ENCODE results near the gene EXOC3L4.
"Not testable (repeated sequence)": the region's sequence is repeated elsewhere in the genome, so short reads cannot be mapped to it uniquely, and the experiment has no call there.

Gene EXOC3L4

DNA sequence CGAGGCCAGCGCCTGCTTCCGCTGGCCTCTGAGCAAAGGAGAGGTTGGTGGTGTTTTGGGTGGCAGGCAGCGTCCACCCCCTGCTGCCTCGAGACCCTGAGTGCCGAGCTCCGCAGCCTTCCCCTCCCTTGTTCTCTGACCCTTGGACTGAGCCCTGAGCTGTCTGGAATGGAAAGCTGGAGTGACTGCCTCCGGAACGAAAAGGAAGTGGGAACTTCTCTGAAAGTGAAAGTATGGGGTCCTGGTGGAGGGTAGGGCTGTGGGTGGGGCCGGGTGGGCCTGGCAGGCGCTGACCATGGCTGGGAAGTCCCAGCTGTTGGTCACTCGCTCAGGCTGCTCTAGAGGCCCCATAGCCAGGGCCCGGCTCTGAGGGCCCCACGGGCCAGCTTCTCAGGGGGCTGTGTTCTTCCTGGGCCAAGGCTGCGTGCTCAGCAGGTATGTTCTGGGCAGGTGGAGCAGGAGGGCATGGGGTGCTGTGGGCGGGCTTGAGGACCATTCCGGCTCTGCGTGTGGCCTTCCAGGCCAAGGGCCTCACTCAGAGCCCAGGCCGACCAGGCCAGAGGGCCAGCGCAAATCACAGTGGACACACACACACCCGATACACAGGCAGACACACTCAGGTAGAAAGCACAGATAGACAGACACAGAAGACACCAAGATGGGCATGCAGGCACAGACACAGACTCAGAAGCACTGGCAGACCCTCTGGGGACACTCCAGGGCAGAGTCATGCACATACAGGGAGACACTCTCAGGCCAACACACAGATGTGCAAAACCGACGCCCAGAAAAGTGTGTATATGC lies at the start of gene EXOC3L4:
TSS of gene EXOC3L4 (plus strand) at position 320 of the 804 bp plus-strand sequence. CDS start 5,495 bp downstream, outside the sequence.
- DNase-seq (ENCODE audit: low spot score), result no peak

GRCh38 chr14:103045371-103045869 lies 49.1 kb upstream of the EXOC3L4 start:
- DNase-seq (ENCODE audit: low spot score), result no peak

- not testable (repeated sequence) for DNase-seq (ENCODE audit: low spot score)
These were observed 47.1 kb upstream of the EXOC3L4 start for GRCh38 chr14:103047453-103047852.

- no peak for DNase-seq (ENCODE audit: low spot score)
These were observed 43.6 kb upstream of the EXOC3L4 start for GRCh38 chr14:103050935-103051334.

- DNase-seq (ENCODE audit: low spot score), result no peak
These were observed 42.1 kb upstream of the EXOC3L4 start for GRCh38 chr14:103052407-103052806.

- no peak for DNase-seq (ENCODE audit: low spot score)
These were observed 38.8 kb upstream of the EXOC3L4 start for GRCh38 chr14:103055695-103056094.

GRCh38 chr14:103056322-103057027 lies 38.0 kb upstream of the EXOC3L4 start:
- DNase-seq (ENCODE audit: low spot score), result no peak

- no peak for DNase-seq (ENCODE audit: low spot score)
These were observed 37.5 kb upstream of the EXOC3L4 start for GRCh38 chr14:103057028-103057371.

DNA sequence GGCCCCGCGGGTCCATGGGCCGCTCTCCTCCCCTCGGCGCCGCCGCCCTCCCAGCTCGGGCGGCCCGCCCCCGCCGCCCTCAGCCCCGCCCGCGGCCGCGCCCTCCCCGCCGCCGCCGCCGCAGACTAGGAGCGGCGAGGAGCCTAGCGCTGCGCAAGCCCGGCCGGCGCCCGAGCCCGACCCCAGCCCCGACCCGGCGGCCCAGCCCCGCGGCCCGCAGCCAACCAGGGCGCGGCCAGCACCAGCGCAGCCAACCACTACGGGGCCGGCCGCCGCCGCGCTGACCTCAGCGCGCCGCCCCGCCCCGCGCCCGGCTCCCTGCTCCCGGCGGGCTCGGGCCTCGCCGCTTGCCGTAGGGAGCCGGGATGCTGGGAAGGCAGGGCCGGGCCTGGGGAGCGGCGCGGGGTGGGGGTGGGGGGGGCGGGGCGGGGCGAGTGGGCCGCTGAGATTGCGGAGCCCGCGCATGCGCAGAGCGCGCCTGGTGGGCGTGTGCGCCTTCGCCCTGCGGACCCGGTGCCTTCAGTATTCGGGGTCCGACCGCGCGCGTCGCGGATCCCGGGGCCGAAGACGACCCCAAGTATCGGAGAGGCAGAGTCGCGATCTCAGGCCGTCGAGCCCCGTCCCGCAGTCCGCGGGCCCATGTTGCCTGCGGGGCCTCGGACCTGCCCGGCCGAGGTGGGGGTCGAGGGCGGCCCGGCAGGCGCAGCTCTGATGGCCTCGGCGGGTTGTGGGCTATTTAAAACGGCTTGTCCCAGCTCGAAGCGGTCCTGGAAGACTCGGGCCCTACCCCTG lies 37.0 kb upstream of the EXOC3L4 start, which contains the start of gene CDC42BPB:
TSS of gene CDC42BPB (minus strand) at position 178 of the 792 bp plus-strand sequence. CDS start 376 bp downstream, outside the sequence.
- peak; percentile 55 for DNase-seq (ENCODE audit: low spot score)

DNA sequence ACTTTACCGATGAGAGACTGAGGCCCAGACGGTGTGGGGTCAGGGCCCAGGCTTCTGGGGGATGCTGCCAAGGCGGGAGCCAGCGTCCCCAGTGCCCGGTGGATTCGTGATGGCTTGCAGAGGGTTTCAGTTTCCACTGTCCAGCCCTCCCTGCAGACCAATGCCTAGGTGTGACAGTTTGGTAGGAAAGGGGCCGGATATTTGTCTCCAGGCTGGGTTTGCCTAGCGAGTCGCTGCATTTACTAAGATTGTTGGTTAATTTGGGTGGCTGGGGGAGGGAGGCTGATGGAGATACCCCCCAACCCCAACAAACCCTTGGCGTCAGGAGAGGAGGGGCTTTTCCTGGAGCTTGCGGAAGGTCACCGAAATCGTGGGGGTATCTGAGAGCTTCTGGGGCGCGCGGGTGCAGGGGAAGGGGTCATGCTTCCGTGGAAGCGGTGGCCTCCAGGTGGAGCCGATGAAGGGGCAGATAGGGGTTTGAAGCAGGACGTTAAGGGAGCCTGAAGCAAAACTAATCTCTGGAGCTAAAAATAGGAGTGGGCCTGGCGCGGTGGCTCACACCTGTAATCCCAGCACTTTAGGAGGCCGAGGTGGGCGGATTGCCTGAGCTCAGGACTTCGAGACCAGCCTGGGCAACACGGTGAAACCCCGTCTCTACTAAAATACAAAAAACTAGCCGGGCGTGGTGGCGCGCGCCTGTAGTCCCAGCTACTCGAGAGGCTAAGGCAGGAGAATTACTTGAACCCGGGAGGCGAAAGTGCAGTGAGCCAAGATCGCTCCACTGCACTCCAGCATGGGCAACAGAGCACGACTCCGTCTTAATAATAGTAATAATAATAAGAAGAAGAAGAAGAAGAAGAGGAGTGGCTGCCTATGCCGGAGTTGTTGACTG lies 36.1 kb upstream of the EXOC3L4 start:
- no peak for DNase-seq (ENCODE audit: low spot score)

DNA sequence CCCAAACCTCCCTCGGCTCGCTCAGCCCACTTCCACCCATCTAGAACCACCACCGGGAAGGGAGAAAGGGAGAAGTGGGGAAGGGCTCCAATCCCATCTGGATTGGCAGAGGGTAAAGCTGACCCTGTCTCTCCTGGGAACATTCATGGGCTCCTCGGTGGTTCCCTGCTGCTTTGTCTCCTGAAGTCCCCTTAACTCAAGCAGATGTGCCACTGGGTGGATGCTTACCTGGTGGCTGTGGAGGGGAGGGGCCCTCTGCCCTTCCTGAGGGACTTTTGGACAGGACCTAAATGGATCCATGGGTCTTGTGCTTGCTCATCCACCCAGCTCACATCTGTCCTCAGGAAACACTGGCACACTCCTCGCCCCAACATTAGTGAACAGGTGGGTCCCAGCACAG lies 35.0 kb upstream of the EXOC3L4 start:
- DNase-seq (ENCODE audit: low spot score), result no peak

DNA sequence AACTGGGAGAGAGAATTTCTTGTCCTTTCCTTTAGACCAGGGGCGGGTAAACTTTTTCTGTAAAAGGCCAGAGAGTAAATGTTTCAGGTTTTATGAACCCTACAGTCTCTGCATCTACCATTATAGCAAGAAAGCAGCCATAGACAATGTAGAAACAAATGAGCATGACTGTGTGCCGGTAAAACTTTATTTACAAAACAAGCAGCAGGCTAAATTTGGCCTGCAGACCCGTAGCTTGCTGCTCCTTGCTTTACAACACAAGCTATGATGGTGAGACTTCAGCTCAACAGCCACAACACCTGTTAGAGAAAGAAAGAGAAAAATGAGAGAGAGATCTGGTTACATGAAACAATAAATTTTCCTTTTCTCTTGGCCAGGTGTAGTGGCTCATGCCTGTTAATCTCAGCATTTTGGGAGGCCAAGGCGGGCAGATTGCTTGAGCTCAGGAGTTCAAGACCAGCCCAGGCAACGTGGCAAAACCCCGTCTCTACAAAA lies 33.0 kb upstream of the EXOC3L4 start:
- DNase-seq (ENCODE audit: low spot score), result no peak

DNA sequence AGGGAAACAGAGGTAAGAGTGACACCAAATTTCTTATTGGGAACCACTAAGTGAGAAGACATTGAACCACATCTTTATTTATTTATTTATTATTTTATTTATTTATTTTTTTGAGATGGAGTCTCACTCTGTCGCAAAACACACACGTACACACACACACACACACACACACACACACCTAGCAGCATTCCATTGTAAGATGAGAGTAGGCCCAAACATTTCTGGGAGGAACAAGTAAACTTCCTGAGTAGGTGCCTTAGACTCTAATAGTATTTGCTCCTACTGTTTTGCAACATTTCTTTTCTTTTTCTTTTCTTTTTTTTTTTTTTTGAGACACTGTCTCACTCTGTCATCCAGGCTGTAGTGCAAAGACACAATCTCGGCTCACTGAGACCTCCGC lies 30.1 kb upstream of the EXOC3L4 start:
- no peak for DNase-seq (ENCODE audit: low spot score)

DNA sequence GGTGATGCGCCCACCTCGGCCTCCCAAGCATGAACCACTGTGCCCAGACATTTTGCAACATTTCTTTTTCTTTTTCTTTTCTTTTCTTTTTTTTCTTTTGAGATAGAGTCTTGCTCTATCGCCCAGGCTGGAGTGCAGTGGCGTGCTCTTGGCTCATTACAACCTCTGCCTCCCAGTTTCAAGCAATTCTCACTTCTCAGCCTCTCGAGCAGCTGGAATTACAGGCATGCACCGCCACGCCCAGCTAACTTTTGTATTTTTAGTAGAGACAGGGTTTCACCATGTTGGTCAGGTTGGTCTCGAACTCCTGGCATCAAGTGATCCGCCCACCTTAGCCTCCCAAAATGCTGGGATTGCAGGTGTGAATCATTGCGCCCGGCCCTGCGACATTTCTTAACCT lies 29.5 kb upstream of the EXOC3L4 start:
- no peak for DNase-seq (ENCODE audit: low spot score)

DNA sequence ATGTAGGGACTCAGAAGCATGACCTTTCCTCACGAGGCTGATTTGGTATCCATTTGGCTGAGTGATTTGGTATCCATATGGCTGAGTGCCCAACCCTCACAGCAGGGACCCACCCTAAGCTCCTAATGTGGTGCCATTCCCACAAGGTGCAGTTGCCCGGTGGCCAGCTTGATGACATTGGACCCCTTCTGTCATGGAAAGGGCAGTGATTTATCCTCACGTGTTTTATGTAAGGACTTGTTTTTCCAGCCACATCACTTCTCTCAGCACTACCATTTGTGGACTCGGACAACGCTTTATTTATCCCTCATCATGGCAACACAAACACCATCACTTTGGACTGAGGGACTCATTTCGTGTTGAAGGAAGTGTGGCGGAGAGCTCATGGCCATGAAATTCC lies 28.7 kb upstream of the EXOC3L4 start:
- no peak for DNase-seq (ENCODE audit: low spot score)

DNA sequence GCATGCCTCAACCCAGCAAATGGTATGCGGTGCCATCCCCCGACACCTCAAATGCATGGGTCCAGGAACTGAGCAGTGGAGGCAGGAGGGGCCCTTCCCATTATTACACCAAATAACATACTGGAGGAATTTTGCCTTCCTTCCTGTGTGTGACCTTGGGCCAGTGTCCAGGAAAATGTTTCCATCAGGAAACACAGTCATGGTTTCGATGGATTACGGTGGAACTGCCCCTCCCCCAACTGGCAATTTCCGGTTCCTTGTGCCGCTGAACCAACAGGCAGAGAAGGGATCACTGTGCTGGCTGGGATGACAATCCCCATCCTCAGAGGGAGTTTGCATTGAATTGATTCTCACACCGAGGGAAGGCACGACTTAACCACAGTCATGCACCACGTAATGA lies 28.1 kb upstream of the EXOC3L4 start:
- no peak for DNase-seq (ENCODE audit: low spot score)

GRCh38 chr14:103067231-103067954 lies 27.1 kb upstream of the EXOC3L4 start:
- no peak for DNase-seq (ENCODE audit: low spot score)

DNA sequence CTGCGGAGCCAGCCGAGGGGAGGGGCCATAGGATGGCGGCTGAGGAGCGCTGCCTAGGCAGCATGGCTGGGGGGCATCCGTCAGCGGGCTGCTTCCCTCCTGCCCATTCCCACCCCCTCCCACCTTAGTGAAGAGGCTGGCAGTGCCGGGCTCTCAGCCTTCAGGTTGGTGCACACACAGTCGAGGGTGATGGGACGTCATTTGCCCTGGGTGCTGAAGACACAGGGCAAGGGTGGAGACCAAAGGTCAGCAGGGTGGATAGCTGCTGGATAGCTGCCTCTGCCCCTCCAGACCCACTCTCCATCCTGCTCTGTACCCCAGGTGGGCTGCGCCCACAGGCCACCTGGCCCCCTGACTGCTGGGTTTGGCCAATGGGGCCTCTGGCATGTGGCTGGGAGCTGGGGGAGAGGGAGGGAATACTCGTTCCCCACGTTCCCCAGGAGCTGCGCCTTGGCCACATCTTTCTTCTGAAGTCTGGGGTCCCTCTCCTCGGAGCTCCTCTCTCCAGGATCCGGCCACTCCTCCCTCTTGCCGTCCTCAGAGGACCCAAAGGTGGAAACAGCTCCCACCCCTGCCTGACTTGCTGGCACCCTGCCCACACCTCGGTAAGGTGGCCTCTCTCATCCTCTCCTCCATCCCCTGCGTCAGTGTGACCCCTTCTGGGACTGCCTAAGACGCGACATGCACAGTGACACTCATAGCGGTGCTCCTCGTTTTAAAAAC lies 26.0 kb upstream of the EXOC3L4 start:
- DNase-seq (ENCODE audit: low spot score), result no peak

GRCh38 chr14:103070263-103070885 lies 24.2 kb upstream of the EXOC3L4 start:
- no peak for DNase-seq (ENCODE audit: low spot score)
